Stimulated activated CD4-positive, alpha-beta T cell treated with anti-CD3 and anti-CD28 coated beads, Interleukin-15, amount 100 ng/mL, for 24 hours (primary cell): Measurements from ENCODE around the gene FIBCD1.
"Not testable (repeated sequence)": the region's sequence is repeated elsewhere in the genome, so short reads cannot be mapped to it uniquely, and the experiment has no call there.

Experiments used
- DNase-seq: peaks from one replicate; pipeline ENCODE4 v3.0.0-alpha.2; 2020

FIBCD1 gene

DNA sequence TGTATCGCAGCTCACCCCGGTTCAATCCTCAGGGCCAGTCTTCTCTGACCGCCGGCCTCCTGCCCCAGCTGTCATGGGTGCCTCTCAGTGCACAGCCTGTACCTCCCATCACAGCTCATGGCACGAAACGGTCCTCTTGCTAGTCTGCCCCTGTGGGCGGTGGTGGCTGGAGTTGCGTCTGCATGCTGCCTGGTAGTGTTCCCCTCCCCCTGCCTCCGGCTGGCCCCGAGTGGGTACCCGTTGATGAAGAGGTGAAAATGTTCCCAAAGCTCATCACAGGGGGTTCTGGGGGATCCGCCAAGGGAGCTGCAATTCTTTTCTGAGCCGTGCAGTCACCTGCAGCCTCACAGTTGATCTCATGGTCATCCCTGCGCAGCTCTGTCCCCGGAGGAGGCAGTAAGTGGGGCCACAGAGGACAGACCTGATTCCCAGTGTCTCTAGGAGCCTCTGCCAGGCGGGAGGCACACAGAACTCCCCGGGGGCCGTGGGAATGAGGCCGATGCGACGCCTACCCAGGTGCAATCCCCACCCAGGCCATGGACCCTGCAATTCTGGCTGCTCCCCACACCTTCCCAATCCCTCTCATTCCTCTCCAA is 34.7 kb upstream of the FIBCD1 start:
- DNase-seq: no peak

DNA sequence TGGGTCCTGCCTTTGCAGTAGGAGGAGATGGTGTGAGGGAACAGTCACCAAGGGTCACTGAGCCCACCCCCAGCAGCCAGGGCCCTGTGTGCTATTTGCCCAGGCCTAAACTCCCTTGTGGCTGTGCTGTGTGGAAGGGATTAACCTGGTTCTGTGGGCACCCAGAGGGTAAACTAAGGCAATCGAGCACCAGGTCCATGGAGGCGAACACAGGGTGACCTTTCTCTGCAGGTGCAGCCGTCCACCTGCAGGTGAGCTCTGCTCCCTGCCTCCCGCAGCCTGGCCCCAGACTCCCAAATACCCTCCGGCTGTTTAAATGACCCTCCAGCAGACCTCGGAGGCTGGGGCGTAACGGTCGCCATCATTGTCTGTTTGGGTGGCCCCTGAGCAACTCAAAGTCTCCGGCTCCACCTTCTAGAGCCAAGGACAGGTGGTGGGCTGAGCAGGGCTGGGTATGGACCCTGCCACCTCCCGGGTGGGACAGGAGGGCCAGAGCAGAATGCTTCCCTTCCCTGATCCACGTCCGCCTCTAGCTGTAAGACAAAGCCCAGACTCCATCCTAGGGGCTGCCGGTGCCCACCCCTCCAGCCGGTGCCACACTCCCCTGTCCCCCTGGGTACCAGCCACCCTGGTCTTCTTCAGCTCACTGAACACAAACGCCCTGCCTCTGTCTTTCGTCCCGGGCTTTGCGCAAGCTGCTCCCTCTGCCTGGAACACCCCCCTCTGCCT is 34.1 kb upstream of the FIBCD1 start:
- no peak for DNase-seq

DNA sequence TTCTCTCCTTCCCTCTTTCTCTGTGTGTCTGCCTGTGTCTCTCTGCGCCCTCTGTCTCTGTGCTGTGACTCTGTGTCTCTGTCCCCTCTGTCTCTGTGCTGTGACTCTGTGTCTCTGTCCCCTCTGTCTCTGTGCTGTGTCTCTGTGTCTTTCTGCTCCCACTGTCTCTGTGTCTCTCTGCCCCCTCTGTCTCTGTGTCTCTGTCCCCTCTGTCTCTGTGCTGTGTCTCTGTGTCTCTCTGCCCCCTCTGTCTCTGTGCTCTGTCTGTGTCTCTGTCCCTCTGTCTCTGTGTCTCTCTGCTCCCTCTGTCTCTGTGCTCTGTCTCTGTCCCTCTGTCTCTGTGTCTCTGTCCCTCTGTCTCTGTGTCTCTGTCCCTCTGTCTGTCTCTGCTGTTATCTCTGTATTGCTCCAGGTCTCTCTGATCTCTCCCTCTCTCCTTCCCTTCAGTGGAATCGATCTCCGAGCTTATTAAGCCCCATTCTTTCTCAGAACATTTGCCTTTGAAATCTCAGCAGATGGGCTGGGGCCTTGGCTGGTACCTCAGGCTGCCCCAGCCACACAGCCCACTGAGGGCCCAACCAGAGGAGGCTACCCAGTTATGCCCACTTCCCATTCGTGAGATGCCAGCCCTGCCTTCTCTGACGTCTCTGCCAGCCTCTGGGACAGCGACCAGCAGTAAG is 33.4 kb upstream of the FIBCD1 start:
- DNase-seq: no peak

DNA sequence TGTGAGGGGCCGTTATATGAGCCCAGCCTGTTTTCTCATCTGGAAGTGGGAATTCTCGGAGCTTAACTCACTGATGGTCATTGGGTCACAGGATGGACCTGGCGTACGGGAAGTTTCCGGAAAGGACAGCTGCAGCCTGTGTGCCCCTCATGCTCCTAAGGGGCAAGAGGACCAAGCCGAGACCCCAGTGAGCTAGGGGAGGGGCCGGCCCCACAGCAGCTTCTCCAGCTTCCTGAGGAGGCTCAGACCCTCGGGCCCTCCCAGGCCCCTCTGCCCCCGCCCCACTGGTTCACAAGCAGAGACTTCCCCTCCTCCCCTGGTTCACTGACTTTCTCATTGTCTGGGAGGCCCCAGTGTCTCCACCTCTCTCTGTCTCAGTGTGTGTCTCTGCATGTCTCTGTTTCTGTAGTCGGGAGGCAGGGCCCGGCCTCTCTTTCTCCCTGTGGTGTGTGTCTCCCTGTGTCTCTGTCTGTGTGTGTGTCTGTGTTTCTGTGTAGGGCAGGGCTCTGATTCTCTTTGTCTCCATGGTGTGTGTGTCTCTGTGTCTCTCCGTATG is 32.3 kb upstream of the FIBCD1 start:
- DNase-seq: no peak

DNA sequence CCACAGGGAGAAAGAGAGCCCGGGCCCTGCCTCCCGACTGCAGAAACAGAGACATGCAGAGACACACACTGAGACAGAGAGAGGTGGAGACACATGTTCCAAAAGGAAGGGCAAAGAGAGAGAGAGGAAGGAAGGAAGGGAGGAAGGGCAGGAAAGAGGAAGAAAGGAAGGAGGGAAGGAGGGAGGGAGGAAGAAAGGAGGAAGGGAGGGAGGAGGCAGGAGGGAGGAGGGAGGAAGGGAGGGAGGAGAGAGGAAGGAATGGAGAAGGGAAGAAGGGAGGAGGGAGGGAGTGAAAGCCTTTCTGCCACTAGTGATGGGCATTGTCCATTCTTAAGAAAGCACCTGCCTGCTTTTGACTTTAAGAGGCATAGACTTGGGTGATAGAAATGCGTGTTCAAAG is 31.8 kb upstream of the FIBCD1 start:
- no peak for DNase-seq

DNA sequence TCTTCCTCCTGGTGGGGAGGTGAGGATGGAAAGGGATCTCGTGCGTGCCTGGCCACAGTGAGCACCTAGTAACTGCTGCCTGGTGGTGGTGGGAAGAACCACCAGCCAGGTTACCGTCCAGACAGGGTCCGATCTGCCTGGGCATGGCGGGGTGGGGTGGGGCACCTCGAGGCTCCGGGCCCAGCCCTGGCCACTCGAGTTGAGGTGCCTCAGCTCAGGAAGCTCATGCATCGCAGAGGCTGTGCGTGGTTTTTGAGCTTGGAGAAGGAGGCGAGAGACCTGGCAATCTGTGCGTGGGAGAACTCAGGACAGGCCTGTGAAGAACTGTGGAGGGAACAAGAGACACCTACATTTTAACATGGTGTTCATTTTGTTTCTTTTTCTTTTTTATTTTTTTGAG is 31.0 kb upstream of the FIBCD1 start:
- DNase-seq: no peak

DNA sequence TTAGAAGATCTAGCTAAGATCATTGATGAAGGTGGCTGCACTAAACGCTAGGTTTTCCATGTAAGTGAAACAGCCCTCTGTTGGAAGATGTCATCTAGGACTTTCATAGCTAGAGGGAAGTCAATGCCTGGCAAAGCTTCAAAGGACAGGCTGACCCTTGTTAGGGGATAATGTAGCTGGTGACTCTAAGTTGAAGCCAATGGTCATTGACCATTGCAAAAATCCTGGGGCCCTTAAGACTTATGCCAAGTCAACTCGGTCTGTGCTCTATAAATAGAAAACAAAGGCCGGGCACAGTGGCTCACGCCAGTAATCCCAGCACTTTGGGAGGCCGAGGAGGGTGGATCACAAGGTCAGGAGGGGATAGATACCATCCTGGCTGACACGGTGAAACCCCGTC is 26.6 kb upstream of the FIBCD1 start:
- DNase-seq: no peak

DNA sequence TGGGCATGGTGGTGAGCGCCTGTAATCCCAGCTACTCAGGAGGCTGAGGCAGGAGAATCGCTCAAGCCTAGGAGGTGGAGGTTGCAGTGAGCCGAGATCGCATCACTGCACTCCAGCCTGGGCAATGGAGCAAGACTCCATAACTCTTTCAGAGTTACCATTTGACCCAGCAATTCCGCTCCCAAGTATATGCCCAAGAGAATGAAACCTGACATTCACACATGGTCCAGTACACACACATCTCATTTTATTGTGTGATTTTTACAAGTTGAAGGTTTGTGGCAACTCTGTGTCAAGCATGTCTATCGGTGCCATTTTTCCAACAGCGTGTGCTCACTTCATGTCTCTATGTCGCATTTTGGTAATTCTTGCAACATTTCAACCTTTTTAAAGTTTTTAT is 24.9 kb upstream of the FIBCD1 start:
- DNase-seq: no peak

DNA sequence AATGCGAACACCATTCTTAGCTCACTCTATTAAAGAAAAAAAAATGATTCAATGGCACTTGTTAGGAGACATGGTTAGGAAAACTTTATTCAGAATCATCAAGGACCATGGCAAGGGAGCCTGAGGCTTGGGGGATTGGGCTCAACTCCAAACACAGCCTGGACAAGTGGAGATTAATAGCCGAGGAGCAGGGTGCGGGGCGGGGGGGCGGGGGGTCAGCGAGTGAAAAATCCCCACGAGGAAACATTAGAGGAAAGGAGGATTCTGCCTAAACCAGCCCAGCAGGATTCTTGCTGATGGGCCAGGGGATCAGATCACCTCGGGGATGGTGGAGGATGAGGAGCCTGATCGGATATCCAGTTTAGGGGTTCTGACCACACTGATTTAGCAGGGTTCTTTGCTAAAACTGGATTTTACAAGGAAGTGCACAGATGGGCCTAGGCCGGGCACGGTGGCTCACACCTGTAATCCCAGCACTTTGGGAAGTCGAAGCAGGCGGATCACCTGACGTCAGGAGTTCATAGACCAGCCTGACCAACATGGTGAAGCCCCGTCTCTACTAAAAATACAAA is 24.4 kb upstream of the FIBCD1 start:
- no peak for DNase-seq

DNA sequence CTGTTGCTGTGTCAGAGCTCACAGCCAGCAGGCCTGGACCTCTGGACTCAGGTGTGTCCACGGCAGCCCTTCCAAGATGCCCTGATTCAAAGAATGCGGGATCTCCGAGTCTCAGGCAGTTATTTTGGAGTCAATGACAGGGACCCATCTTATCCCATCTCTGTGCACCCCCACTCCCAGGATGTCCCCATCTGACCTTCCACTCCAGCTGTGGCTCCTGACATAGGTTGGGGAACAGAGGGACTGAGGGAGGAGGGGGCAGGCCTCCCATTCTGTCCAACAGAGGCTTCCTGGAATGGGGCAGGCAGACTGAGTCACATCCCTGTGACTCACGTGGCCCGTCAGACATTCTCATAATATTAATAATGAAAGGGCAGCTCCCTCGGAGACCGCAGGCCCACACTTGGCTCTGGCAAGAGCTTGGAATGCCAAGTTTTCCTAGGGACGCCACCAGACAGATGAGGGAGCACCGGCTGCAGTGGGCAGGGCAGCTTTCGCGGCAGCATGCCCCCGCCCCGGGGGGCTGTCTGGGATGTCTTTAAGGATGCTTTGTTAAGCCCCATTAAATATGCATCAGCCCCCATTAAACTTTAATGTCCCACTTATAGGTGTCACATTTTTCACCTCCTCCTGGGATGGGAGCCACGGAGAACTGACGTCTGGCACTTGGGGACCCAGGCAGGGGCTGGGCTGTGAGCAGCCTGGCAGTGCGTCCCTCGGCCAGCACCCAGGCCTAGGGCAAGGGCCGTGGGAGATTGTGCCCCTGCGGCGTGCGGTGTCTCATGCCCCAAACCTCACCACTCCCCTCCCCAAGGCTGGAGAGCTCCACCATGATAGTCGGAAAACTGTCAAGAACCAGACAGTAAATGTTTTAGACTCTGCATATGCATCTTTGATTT is 23.6 kb upstream of the FIBCD1 start:
- DNase-seq: no peak

DNA sequence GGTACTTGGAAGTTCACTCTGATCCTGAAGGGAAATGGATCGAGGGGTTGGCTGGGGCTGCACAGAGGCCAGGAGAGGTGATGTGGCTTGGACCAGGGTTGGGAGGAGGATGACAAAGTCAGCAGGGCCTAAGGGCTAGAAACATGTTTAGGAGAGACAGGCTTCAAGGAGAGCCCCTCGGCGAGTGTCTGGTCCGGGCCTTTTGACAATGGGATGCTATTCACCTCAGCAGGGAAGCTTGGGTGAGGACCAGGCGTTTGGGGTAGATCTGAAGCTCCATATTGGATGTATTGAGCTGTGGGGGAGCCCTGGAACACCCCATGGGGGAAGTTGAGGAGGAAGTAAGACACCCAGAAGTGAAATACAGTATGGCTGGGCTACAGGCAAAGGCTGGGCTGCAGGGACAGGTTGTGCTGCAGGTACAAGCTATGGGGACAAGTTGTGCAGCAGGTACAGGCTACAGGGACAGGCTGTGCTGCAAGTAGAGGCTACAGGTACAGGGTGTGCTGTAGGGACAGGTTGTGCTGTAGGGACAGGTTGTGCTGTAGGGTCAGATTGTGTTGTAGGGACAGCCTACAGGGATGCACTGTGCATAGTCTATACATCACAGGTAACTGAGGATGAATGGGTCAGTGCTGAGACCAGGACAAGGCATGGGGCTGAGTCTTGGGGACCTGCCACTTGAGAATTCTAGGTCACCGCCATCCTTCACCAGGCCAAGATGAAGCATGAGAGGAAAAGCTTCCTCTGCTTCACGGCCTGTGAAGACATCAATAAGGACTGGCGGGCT is 22.7 kb upstream of the FIBCD1 start:
- no peak for DNase-seq

DNA sequence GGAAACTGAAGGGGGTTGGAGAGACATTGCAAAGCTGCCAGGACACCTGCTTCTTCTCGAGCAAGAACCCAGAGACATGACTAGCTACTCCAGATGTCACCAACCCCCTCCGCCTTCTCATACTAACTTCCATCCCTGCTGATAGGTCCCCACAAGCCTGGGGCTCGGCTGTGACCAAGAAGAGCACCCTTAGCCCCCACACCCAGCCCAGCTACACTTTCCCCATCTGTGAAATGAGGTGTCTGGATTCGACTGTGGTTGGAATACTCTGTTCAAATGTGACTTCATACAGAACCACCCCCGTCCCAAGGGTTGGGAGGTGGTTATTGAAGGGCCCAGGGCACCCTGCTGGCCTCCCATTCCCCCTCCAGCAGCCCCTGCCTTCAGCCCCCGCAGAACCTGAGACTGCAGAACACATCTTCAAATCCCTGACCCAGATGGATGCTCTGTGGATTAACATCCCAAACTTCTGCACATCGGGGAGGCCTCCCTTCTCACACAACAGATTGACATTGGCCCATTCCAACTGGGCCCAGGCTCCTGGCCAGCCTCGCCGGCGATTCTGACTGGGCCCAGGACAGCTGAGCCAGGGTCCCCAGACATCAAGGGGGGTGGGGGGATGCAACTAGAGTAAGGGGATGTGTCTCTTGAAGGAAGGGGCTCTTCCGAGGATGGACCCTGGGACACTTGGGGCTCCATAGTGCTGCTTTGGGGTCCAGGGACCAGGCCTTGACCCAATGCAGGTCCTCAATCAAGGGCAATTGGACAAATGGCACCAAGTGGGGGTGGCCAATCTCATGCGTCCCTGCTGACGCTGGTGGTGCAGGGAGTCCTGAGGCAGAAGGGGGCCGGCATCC is 21.7 kb upstream of the FIBCD1 start:
- DNase-seq: no peak

DNA sequence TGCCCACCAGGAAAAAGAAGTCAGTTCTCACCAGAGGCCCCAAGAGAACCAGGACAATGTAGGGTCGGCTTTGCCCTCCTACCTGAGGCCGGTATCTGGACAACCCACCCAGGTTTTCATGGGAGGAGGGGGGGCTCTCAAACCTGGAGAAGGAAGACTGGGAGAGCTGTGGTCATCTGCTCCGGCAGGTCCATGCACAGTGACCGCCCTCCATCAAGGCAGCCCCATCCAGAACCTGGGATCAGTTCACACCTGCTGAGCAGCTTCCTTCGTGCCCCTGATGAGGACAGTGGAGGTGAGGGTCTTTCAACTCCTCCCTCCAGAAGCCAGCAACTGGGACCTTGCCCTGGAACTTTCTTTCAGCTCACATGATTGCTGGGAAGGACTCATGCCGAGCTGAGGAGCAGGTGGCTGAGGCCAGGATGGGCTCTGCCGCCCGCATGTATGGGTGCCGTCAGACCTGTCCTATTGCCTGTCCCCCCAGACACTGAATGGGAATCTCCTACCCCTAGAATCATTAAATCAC is 20.8 kb upstream of the FIBCD1 start:
- no peak for DNase-seq

DNA sequence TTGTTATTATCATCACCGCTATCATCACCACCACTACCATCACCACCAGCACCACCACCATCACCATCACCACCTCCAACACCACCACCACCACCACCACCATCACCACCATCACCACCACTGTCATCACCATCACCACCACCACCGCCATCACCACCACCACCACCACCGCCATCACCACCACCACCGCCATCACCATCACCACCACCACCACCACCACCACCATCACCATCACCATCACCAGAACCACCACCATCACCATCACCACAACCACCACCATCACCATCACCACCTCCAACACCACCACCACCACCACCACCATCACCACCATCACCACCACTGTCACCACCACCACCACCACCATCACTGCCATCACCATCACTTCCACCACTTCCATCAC is 19.5 kb upstream of the FIBCD1 start:
- DNase-seq: not testable (repeated sequence)

DNA sequence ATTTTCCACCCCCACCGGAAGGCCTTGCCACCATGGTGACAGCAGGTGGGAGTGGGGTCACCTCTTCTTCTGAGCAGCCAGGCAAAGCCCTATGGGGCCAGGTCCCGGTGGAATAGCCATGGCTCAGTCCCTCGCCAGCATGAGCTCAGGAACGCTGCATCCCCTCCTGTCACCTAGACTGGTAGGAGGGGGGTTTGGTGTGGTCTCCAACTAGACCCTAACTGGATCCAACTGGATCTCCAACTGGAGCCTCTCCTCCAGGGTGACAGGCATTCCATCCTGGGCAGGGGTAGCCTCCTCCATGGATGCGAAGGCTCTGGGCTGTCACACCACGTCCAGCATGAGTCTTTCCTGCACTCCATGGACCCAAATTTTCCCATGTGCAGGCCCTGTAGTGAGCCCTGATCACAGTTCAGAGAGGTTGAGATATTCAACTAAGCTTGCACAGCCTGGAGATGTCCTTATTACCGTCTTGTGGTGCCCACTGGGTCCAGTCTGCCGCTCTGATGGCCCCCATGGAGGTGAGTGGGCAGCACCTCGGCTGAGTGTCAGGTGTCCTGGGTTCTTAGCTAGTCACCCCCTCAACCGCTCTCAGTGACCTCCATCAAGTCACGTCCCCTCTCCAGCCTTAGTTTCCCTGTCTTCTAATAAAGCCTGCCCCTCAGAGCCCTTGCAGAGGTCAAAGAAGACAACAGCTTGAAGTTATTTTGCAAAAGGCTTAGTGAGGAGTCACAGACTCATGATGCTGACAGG is 18.6 kb upstream of the FIBCD1 start:
- DNase-seq: no peak

DNA sequence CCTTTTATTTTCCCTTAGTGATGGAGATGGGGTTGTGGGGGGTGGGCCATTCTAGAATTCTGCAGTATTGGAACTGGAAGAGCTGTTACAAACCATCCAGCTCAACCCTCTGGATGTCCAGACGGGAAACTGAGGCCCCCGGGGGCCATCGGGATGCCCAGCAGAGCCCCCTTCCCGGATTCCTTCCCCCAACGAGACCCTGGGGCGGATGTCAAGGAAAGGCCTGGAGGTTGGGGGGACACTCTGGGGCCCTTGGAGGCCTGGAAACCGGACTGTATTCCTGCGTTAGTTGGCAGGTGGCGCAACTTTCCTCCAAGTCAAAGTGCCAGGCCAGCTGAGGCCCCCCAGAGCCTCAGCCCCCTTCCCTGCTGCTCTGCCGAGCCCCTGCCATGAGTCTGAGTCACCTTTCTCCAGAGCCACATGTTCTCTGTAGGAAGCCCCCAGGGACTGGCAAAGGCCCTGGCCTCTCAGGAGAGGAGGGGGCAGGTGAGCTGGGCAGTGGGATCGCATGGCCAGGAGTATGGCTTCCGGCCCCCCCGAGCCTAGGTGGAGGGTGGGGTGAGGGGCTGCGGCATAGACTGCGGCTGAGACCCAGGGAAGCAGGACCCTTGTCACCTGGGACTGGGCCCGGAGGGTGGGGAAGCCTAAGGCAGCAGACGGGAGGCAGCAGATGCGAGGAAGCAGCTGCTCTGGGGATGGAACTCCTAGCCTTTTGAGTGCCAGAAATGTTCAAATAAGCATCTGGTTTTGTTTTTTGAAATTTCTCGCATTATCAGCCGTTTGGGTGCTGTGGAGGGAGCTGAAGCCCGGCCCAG is 17.8 kb upstream of the FIBCD1 start:
- DNase-seq: no peak

DNA sequence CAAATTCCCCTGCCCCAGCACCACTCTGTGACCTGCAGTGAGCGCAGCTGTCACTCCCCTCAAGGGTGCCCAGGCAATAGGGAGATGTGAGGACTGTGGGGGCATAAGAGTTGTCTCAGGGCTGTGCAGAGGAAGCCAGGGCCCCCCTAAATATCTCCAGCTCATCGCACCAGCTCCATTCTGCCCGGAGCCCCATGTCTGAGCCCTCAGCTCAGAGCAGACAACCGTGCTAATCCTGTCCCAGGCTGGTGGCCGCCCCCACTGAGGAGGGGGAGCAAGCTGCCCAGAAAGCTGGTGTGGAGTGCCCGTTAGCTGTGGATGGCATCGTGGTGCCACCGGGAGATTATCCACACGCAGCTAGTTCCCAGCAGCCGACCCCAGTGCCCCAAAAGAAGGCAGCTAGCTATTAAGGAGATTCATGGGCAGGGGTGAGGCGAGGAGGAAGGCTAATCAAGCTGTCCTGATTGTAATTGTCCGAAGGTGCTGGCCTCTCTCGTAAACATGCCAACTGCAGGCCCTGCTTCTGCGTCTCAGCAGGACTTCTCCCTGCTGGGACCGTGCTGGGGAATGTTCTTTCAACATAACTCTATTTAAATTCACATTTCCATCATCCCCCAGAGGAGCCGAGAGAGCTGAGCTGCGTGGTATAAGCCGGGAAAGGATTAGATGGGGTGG is 17.0 kb upstream of the FIBCD1 start:
- DNase-seq: no peak

DNA sequence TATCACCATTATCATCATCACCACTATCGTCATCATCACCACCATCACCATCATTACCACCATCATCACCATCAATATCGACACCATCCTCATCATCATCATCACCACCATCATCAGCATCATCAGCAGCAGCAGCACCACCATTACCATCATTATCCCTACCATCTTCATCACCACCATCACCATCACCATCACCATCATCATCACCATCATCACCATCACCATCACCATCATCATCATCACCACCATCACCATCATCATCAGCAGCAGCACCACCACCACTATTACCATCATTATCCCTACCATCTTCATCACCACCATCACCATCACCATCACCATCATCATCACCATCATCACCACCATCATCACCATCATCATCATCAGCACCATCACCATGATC is 15.9 kb upstream of the FIBCD1 start:
- not testable (repeated sequence) for DNase-seq
